B cell (primary cell): ENCODE measurements around the gene ADM2. TPM values are rescaled to one million over a fixed set of nuclear protein-coding genes. Genes with fewer than 3 reads are reported as not detected.

ENCODE experiments used
- ATAC-seq: fragments of 200-7000 bp; cut with Tn5 transposase; one replicate; pipeline ENCODE4 v1.10.0; 2021; ENCODE audit warnings: low read depth, mild to moderate bottlenecking, moderate number of reproducible peaks, moderate library complexity
- CTCF ChIA-PET: fragments of 350-600 bp; sonication (Branson Sonifier 250); formaldehyde crosslinking; loops from one replicate; lab custom pipeline; 2021; ENCODE audit warnings: antibody characterized with exemption, inconsistent platforms; lab: Charles Lee
- POLR2A ChIA-PET: fragments of 350-600 bp; sonication (Branson Sonifier 250); formaldehyde crosslinking; loops from one replicate; lab custom pipeline; 2021; ENCODE audit warnings: antibody characterized with exemption; lab: Charles Lee
- DNase-seq: peaks from one replicate; pipeline ENCODE4 v3.0.0; 2013
- H2AFZ ChIP-seq: 2 replicates; pipeline ENCODE4 v1.6.1; 2012; ENCODE audit warnings: mild to moderate bottlenecking, low read depth, low read length; ENCODE audit not compliant: insufficient read depth, poor library complexity, severe bottlenecking
- H3K27ac ChIP-seq, 2 donors: 1 replicate in 1 of 2; 2 replicates in 1 of 2; pipeline ENCODE4 v1.5.1; 2012 to 2013; ENCODE audit warnings: low read length in 2 of 2, mild to moderate bottlenecking in 2 of 2, moderate library complexity in 1 of 2
- H3K27me3 ChIP-seq, 4 experiments: fragments of 200-600 bp in 1 of 4; sonication (generic) in 1 of 4; replicated peaks in 1 of 4; 1 replicate in 2 of 4; 2 replicates in 2 of 4; pipeline versions ENCODE4 v1.6.1 to v1.7.0; 2013 to 2016; ENCODE audit warnings: low read length in 3 of 4, mild to moderate bottlenecking in 2 of 4, mixed read lengths in 1 of 4, moderate library complexity in 1 of 4; ENCODE audit not compliant: insufficient read depth in 4 of 4, control insufficient read depth in 3 of 4; ENCODE audit errors: control extremely low read depth in 1 of 4
- H3K36me3 ChIP-seq, 2 experiments: replicated peaks in 1 of 2; 1 replicate in 1 of 2; 2 replicates in 1 of 2; pipeline versions ENCODE4 v1.6.1 to v1.7.1; 2013; ENCODE audit warnings: low read length in 1 of 2; ENCODE audit not compliant: insufficient read depth in 2 of 2, control insufficient read depth in 1 of 2; ENCODE audit errors: control extremely low read depth in 1 of 2, extremely low read depth in 1 of 2
- H3K4me1 ChIP-seq, 2 donors: fragments of 200-600 bp in 1 of 2; sonication (generic) in 1 of 2; 1 replicate in 1 of 2; 2 replicates in 1 of 2; pipeline versions ENCODE4 v1.5.1 to v1.6.1; 2013 to 2017; ENCODE audit warnings: low read length in 2 of 2; ENCODE audit not compliant: control insufficient read depth in 2 of 2, insufficient read depth in 2 of 2
- H3K4me2 ChIP-seq: replicated peaks from 2 replicates; pipeline ENCODE3; 2012; ENCODE audit warnings: mild to moderate bottlenecking, low read depth, low read length; ENCODE audit not compliant: poor library complexity, severe bottlenecking
- H3K4me3 ChIP-seq, 5 experiments: fragments of 200-600 bp in 1 of 5; sonication (generic) in 1 of 5; 1 replicate in 3 of 5; 2 replicates in 2 of 5; pipeline versions ENCODE4 v1.5.1 to v1.7.0; 2011 to 2016; ENCODE audit warnings: low read length in 4 of 5, mild to moderate bottlenecking in 4 of 5, low read depth in 2 of 5, control low read depth in 1 of 5, moderate library complexity in 1 of 5; ENCODE audit not compliant: insufficient read depth in 1 of 5; ENCODE audit errors: control extremely low read depth in 1 of 5, extremely low read depth in 1 of 5
- H3K79me2 ChIP-seq: fragments of 200-600 bp; sonication (generic); one replicate; pipeline ENCODE4 v1.6.0; 2016; ENCODE audit warnings: low read length; ENCODE audit not compliant: control insufficient read depth, insufficient read depth
- H3K9ac ChIP-seq: fragments of 200-600 bp; sonication (generic); 2 replicates; pipeline ENCODE4 v1.6.1; 2017; ENCODE audit warnings: mild to moderate bottlenecking, low read length, moderate library complexity
- H3K9me3 ChIP-seq, 3 donors: one replicate each; pipeline versions ENCODE4 v1.6.1 to v1.7.1; 2013; ENCODE audit warnings: low read length in 2 of 3; ENCODE audit not compliant: control insufficient read depth in 2 of 3, insufficient read depth in 1 of 3; ENCODE audit errors: control extremely low read depth in 1 of 3
- H4K20me1 ChIP-seq: 2 replicates; pipeline ENCODE4 v1.6.0; 2012; ENCODE audit warnings: mild to moderate bottlenecking, low read length; ENCODE audit not compliant: insufficient read depth, control insufficient read depth, poor library complexity, severe bottlenecking
- H3K27ac Mint-ChIP-seq: one replicate; pipeline ENCODE4 v1.8.0; 2021; ENCODE audit warnings: mixed read lengths
- H3K27me3 Mint-ChIP-seq: one replicate; pipeline ENCODE4 v1.8.0; 2021; ENCODE audit warnings: mixed read lengths
- H3K4me1 Mint-ChIP-seq: one replicate; pipeline ENCODE4 v1.8.0; 2021; ENCODE audit warnings: mixed read lengths
- H3K4me3 Mint-ChIP-seq: one replicate; pipeline ENCODE4 v1.8.0; 2021; ENCODE audit warnings: mixed read lengths
- H3K9me3 Mint-ChIP-seq: one replicate; pipeline ENCODE4 v1.8.0; 2022; ENCODE audit warnings: mixed read lengths; ENCODE audit not compliant: insufficient read depth
- EZH2 ChIP-seq: IDR thresholded peaks from 2 replicates; pipeline ENCODE4 v1.6.1; 2012; ENCODE audit warnings: borderline replicate concordance, low read depth, mild to moderate bottlenecking, moderate library complexity, low read length; ENCODE audit not compliant: insufficient read depth, poor library complexity, severe bottlenecking
- WGBS: methylation state at CpG from one replicate; pipeline ENCODE4 v1.1.5; 2013; ENCODE audit warnings: missing lambda C conversion rate; ENCODE audit not compliant: insufficient coverage; 5-methylcytosine and 5-hydroxymethylcytosine counted together
- intact Hi-C: fragments of 100-400 bp; cut with micrococcal nuclease; formaldehyde crosslinking; loops from one replicate; pipeline ENCODE4 v1.10.0; 2022
- polyA plus RNA-seq: library from polyadenylated mRNA; depleted of rRNA; stranded (reverse); fragments of >200 nt; gene quantifications from 2 replicates; pipeline ENCODE4 v1.2.3, GENCODE V29; 2012
- total RNA-seq, 2 donors: library from RNA; stranded (reverse); fragments of 120-200 nt in 1 of 2; gene quantifications; 1 replicate in 1 of 2; 2 replicates in 1 of 2; pipeline versions ENCODE4 v1.2.3 to v1.2.4, GENCODE V29; 2013 to 2022
- TF ChIP-seq, protein P1 (sequence below): fragments of 200-600 bp; IDR thresholded peaks from one replicate; pipeline ENCODE4 v1.8.0; 2022; ENCODE audit warnings: antibody characterized with exemption, mild to moderate bottlenecking

The ADM2 gene
- total and polyA plus RNA-seq, 2 donors (not counting 1 experiment from before 2014, with no cell fraction given) = 0.67 to 3.7 TPM

DNA sequence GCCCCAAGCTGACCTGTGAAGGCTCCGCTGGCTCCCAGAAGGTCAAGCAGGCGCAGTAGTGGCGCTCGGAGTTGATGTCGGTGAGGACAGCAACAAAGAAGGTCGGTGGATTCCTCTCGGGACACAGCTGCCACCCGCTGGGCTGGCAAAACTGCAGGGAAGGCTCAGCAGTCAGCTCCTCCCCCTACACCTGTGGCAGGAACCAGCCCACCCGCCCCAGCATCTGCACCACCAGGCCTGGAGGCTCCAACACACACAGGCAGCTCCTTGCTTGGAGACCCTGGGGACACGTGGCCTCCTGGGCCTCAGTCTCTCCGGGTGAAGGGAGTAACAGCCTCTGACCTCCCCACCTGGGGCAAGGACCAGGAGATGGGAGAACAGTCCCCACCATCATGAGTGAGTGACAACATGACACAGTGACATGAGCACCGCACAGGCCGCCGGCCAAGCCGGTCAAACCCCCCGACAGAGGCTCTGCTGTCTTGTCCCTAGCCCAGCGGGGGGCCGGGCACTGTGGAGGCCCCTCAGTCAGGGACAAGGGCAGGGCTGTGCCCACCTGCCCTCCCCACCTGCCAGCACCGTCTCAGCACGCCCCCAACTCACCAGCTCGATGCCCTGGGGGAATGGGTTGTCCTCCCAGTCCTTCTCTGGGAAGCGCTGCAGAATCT is 13.4 kb upstream of the ADM2 start:
- H3K36me3 ChIP-seq = peaks cover 0 to 56% of the 10 kb centered on the region in 2 experiments
- intact Hi-C loops = loop anchor here (2.0 kb wide), 1 partner anchor 21 kb away; no protein-coding TSS in a partner anchor
- DNase-seq (no peak), ATAC-seq (no peak)
- no peak overlapping the region for H3K4me3 ChIP-seq
- TF ChIP-seq, protein P1, sequence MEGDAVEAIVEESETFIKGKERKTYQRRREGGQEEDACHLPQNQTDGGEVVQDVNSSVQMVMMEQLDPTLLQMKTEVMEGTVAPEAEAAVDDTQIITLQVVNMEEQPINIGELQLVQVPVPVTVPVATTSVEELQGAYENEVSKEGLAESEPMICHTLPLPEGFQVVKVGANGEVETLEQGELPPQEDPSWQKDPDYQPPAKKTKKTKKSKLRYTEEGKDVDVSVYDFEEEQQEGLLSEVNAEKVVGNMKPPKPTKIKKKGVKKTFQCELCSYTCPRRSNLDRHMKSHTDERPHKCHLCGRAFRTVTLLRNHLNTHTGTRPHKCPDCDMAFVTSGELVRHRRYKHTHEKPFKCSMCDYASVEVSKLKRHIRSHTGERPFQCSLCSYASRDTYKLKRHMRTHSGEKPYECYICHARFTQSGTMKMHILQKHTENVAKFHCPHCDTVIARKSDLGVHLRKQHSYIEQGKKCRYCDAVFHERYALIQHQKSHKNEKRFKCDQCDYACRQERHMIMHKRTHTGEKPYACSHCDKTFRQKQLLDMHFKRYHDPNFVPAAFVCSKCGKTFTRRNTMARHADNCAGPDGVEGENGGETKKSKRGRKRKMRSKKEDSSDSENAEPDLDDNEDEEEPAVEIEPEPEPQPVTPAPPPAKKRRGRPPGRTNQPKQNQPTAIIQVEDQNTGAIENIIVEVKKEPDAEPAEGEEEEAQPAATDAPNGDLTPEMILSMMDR = no peak
- TF ChIP-seq EZH2 = no peak
- ChIA-PET CTCF (interaction anchor here (1.0 to 2.2 kb wide), 5 partner anchors 12 to 153 kb away, joined by 3 to 7 read pairs (median 6); no protein-coding TSS in a partner anchor), POLR2A (interaction anchor here (0.7 to 2.6 kb wide), 2 partner anchors 40 to 63 kb away, joined by 8 read pairs; partner anchors contain the start of genes LMF2 and NCAPH2)
- 69% methylated on average over 21 of the region's 22 CpGs for WGBS
- Mint-ChIP-seq H3K27me3 (no peaks in the 10 kb centered on the region), H3K9me3 (no peaks in the 10 kb centered on the region), H3K27ac (peak overlapping the region; percentile 96), H3K4me3 (no peak overlapping the region), H3K4me1 (peaks cover 56% of the 10 kb centered on the region)
- H3K4me2 ChIP-seq = peak overlapping the region; percentile 99
- H4K20me1 ChIP-seq = peaks cover 52% of the 10 kb centered on the region
- no peak overlapping the region for H3K9ac ChIP-seq
- no peaks in the 10 kb centered on the region for H3K9me3 ChIP-seq
- peak overlapping the region in 1 of 2 donors; percentile 90 for H3K27ac ChIP-seq
- no peaks in the 10 kb centered on the region for H3K27me3 ChIP-seq
- H3K79me2 ChIP-seq = peaks cover 46% of the 10 kb centered on the region
- H2AFZ ChIP-seq = no peak overlapping the region
- H3K4me1 ChIP-seq = peaks cover 49 to 53% of the 10 kb centered on the region in 2 donors

GRCh38 chr22:50468626-50469025 is 12.7 kb upstream of the ADM2 start:
- 63% methylated on average over 7 of the region's 8 CpGs for WGBS
- peak overlapping the region; percentile 96 for H3K27ac Mint-ChIP-seq
- peak overlapping the region; percentile 83 for H3K4me3 Mint-ChIP-seq
- no peaks in the 10 kb centered on the region for H3K9me3 Mint-ChIP-seq
- DNase-seq (no peak), ATAC-seq (no peak)
- peaks cover 63% of the 10 kb centered on the region for H3K4me1 Mint-ChIP-seq
- H3K27me3 Mint-ChIP-seq = no peaks in the 10 kb centered on the region
- H4K20me1 ChIP-seq = peaks cover 59% of the 10 kb centered on the region
- H3K27ac ChIP-seq = peak overlapping the region; percentile 69 to 90
- no peaks in the 10 kb centered on the region for H3K9me3 ChIP-seq
- H3K4me1 ChIP-seq = peaks cover 56 to 60% of the 10 kb centered on the region in 2 donors
- no peaks in the 10 kb centered on the region for H3K27me3 ChIP-seq
- CTCF ChIA-PET = interaction anchor here (0.8 to 2.6 kb wide), 7 partner anchors 11 to 153 kb away, joined by 3 to 10 read pairs (median 6); partner anchors contain the start of genes SCO2 and SYCE3
- H3K79me2 ChIP-seq = peaks cover 53% of the 10 kb centered on the region
- peaks cover 0 to 49% of the 10 kb centered on the region in 2 experiments for H3K36me3 ChIP-seq
- POLR2A ChIA-PET = interaction anchor here (0.6 to 2.6 kb wide), 6 partner anchors 25 to 114 kb away, joined by 4 to 22 read pairs (median 8); partner anchors contain the start of genes CHKB, LMF2, NCAPH2 and SCO2
- TF ChIP-seq, protein P1 = no peak
- TF ChIP-seq EZH2 = no peak
- H3K9ac ChIP-seq = no peak overlapping the region
- intact Hi-C loops = loop anchor here (1.0 to 2.0 kb wide), 6 partner anchors 22 to 277 kb away; partner anchors contain the start of genes LMF2, PPP6R2 and TUBGCP6
- no peak overlapping the region for H3K4me3 ChIP-seq
- peak overlapping the region; percentile 99 for H3K4me2 ChIP-seq
- H2AFZ ChIP-seq = no peak overlapping the region
